H1 (cell line): ENCODE measurements around the gene INTS2.

Experiments
- BACH1 ChIP-seq: IDR thresholded peaks from 2 replicates; pipeline ENCODE4 v1.6.1; 2012; ENCODE audit warnings: low read length, improper control_type of control experiment
- BRCA1 ChIP-seq: IDR thresholded peaks from 2 replicates; pipeline ENCODE4 v1.6.1; 2012; ENCODE audit warnings: low read depth, low read length, improper control_type of control experiment
- CREB1 ChIP-seq: IDR thresholded peaks from 2 replicates; pipeline ENCODE4 v1.6.1; 2012; ENCODE audit warnings: inconsistent platforms
- EGR1 ChIP-seq: IDR thresholded peaks from 2 replicates; pipeline ENCODE4 v1.6.1; 2011; ENCODE audit warnings: low read depth, low read length, borderline replicate concordance
- EP300 ChIP-seq, 2 experiments: IDR thresholded peaks; 1 replicate in 1 of 2; 2 replicates in 1 of 2; pipeline ENCODE4 v1.6.1; 2011 to 2012; ENCODE audit warnings: low read depth in 2 of 2, low read length in 2 of 2, mild to moderate bottlenecking in 2 of 2, borderline replicate concordance in 1 of 2, inconsistent platforms in 1 of 2, moderate library complexity in 1 of 2
- JUND ChIP-seq: IDR thresholded peaks from 2 replicates; pipeline ENCODE4 v1.6.1; 2011; ENCODE audit warnings: mild to moderate bottlenecking, improper control_type of control experiment, low read length
- MAFK ChIP-seq: IDR thresholded peaks from 2 replicates; pipeline ENCODE4 v1.6.1; 2012; ENCODE audit warnings: low read depth, mild to moderate bottlenecking, improper control_type of control experiment, low read length
- POLR2AphosphoS5 ChIP-seq: IDR thresholded peaks from 2 replicates; pipeline ENCODE4 v1.6.1; 2011; ENCODE audit warnings: low read depth, low read length
- RFX5 ChIP-seq: IDR thresholded peaks from 2 replicates; pipeline ENCODE4 v1.6.1; 2011; ENCODE audit warnings: low read depth, low read length, improper control_type of control experiment, borderline replicate concordance
- SP1 ChIP-seq: IDR thresholded peaks from 2 replicates; pipeline ENCODE4 v1.6.1; 2011; ENCODE audit warnings: low read depth, low read length
- TAF1 ChIP-seq: IDR thresholded peaks from 2 replicates; pipeline ENCODE4 v1.6.1; 2011; ENCODE audit warnings: mild to moderate bottlenecking, low read depth, low read length
- YY1 ChIP-seq: IDR thresholded peaks from 2 replicates; pipeline ENCODE4 v1.6.1; 2011; ENCODE audit warnings: low read depth, mild to moderate bottlenecking, low read length
- TF ChIP-seq, protein P1 (sequence below), 3 experiments: IDR thresholded peaks; 1 replicate in 2 of 3; 2 replicates in 1 of 3; pipeline versions ENCODE4 v1.5.1 to v1.6.1; 2011; ENCODE audit warnings: low read length in 3 of 3, mild to moderate bottlenecking in 3 of 3, inconsistent platforms in 2 of 3, low read depth in 1 of 3, moderate library complexity in 1 of 3; ENCODE audit not compliant: insufficient read depth in 1 of 3; ENCODE audit errors: control extremely low read depth in 1 of 3
- TF ChIP-seq, protein P2 (sequence below): IDR thresholded peaks from 2 replicates; pipeline ENCODE4 v1.6.1; 2011; ENCODE audit warnings: low read length, improper control_type of control experiment

DNA sequence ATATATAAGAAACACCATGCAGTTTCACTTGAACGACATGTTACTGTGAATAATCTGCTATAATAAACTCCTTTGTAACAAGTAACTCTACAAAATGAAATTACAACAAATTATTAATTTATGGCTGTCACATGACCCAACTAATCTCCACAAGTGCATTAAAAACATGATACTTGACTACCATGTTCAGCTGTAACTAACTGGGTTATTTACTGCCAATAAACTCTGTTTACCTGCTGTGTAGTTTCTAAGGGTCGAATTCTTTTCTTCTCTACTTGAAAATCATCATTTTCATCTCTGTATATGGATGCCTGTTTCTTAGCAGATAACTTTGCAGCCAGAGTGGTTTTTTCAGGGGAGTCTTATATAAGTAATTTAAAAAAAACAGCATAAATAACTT is 78.9 kb downstream of the INTS2 start:
- TF ChIP-seq EP300 (IDR thresholded peaks at IDR 0.05; ENCODE audit: borderline replicate concordance in 1 of 2, low read depth in 2 of 2, low read length in 2 of 2) (no peak), CREB1 (no peak), POLR2AphosphoS5 (no peak), TAF1 (no peak), MAFK (no peak), RFX5 (no peak), JUND (no peak), YY1 (no peak), EGR1 (no peak), BRCA1 (no peak), BACH1 (no peak), SP1 (no peak)
- TF ChIP-seq, protein P1, sequence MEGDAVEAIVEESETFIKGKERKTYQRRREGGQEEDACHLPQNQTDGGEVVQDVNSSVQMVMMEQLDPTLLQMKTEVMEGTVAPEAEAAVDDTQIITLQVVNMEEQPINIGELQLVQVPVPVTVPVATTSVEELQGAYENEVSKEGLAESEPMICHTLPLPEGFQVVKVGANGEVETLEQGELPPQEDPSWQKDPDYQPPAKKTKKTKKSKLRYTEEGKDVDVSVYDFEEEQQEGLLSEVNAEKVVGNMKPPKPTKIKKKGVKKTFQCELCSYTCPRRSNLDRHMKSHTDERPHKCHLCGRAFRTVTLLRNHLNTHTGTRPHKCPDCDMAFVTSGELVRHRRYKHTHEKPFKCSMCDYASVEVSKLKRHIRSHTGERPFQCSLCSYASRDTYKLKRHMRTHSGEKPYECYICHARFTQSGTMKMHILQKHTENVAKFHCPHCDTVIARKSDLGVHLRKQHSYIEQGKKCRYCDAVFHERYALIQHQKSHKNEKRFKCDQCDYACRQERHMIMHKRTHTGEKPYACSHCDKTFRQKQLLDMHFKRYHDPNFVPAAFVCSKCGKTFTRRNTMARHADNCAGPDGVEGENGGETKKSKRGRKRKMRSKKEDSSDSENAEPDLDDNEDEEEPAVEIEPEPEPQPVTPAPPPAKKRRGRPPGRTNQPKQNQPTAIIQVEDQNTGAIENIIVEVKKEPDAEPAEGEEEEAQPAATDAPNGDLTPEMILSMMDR (IDR thresholded peaks at IDR 0.05; ENCODE audit: control extremely low read depth in 1 of 3, insufficient read depth in 1 of 3, low read depth in 1 of 3, low read length in 3 of 3): no peak
- TF ChIP-seq, protein P2, sequence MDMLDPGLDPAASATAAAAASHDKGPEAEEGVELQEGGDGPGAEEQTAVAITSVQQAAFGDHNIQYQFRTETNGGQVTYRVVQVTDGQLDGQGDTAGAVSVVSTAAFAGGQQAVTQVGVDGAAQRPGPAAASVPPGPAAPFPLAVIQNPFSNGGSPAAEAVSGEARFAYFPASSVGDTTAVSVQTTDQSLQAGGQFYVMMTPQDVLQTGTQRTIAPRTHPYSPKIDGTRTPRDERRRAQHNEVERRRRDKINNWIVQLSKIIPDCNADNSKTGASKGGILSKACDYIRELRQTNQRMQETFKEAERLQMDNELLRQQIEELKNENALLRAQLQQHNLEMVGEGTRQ: no peak
